Endodermal cell (in vitro differentiated cells): ENCODE results near the gene MACIR. TPM values are rescaled to one million over a fixed set of nuclear protein-coding genes. Genes with fewer than 3 reads are reported as not detected.
"Not testable (repeated sequence)": the region's sequence is repeated elsewhere in the genome, so short reads cannot be mapped to it uniquely, and the experiment has no call there.

Source experiments
- DNase-seq: peaks from one replicate; pipeline ENCODE4 v3.0.0-alpha.2; 2017
- H3K27ac ChIP-seq: 2 replicates; pipeline ENCODE4 v1.5.1; 2013; ENCODE audit warnings: mild to moderate bottlenecking, low read depth, low read length, moderate library complexity
- H3K27me3 ChIP-seq: 2 replicates; pipeline ENCODE4 v1.6.1; 2013; ENCODE audit warnings: mild to moderate bottlenecking, low read length, moderate library complexity; ENCODE audit not compliant: insufficient read depth, control insufficient read depth, poor library complexity, severe bottlenecking
- H3K36me3 ChIP-seq: 2 replicates; pipeline ENCODE4 v1.7.0; 2013; ENCODE audit warnings: mild to moderate bottlenecking, low read length, moderate library complexity; ENCODE audit not compliant: control insufficient read depth, insufficient read depth
- H3K4me1 ChIP-seq: one replicate; pipeline ENCODE4 v1.7.0; 2013; ENCODE audit warnings: low read length; ENCODE audit not compliant: control insufficient read depth, insufficient read depth
- H3K4me3 ChIP-seq: 2 replicates; pipeline ENCODE4 v1.5.1; 2013; ENCODE audit warnings: mild to moderate bottlenecking, low read length, moderate library complexity
- H3K9ac ChIP-seq: 2 replicates; pipeline ENCODE4 v1.6.1; 2013; ENCODE audit warnings: mild to moderate bottlenecking, low read length, moderate library complexity; ENCODE audit not compliant: poor library complexity, severe bottlenecking; ENCODE audit errors: extremely low read depth
- H3K9me3 ChIP-seq: 2 replicates; pipeline ENCODE4 v1.6.1; 2013; ENCODE audit warnings: mild to moderate bottlenecking, low read length, moderate library complexity; ENCODE audit not compliant: control insufficient read depth
- H3K27ac Mint-ChIP-seq: 2 replicates; pipeline ENCODE4 v1.8.0; 2020; ENCODE audit warnings: mixed read lengths
- H3K27me3 Mint-ChIP-seq: 2 replicates; pipeline ENCODE4 v1.8.0; 2021; ENCODE audit warnings: mild to moderate bottlenecking, mixed read lengths; ENCODE audit not compliant: insufficient read depth
- H3K36me3 Mint-ChIP-seq: 2 replicates; pipeline ENCODE4 v1.8.0; 2020; ENCODE audit warnings: low read depth, mixed read lengths
- H3K4me1 Mint-ChIP-seq: 2 replicates; pipeline ENCODE4 v1.8.0; 2020; ENCODE audit warnings: mixed read lengths
- H3K4me3 Mint-ChIP-seq: 2 replicates; pipeline ENCODE4 v1.8.0; 2020; ENCODE audit warnings: mild to moderate bottlenecking, moderate library complexity, mixed read lengths
- H3K9me3 Mint-ChIP-seq: 2 replicates; pipeline ENCODE4 v1.8.0; 2020; ENCODE audit warnings: mild to moderate bottlenecking, mixed read lengths
- CTCF ChIP-seq: fragments of 200-600 bp; sonication (generic); conservative IDR thresholded peaks from 2 replicates; pipeline ENCODE4 v1.5.0; 2021; ENCODE audit warnings: antibody characterized with exemption, mild to moderate bottlenecking
- WGBS, 2 experiments: methylation state at CpG; one replicate each; pipeline versions ENCODE4 v1.1.5 to v1.1.7; 2013; ENCODE audit warnings: missing lambda C conversion rate in 2 of 2, mixed read lengths in 1 of 2; ENCODE audit not compliant: insufficient coverage in 1 of 2, insufficient read length in 1 of 2; 5-methylcytosine and 5-hydroxymethylcytosine counted together
- total RNA-seq, 2 donors: library from RNA; stranded (reverse); fragmentation: NEBNext Ultra II Directional in 1 of 2; extraction: Animal tissue kit (Norgen Biotek cat#: 25700) in 1 of 2; gene quantifications; 2 replicates in 1 of 2; 3 replicates in 1 of 2; pipeline ENCODE4 v1.2.1, GENCODE V29; 2021

The MACIR gene
- total RNA-seq, 2 donors from 2014 or later = 13.2 to 18.9 TPM

GRCh38 chr5:103217101-103217500 lies 41.5 kb upstream of the MACIR start:
- H3K9me3 ChIP-seq = no peaks in the 10 kb centered on the region
- H3K27me3 Mint-ChIP-seq = no peaks in the 10 kb centered on the region
- H3K9me3 Mint-ChIP-seq = peaks cover 3% of the 10 kb centered on the region
- no peaks in the 10 kb centered on the region for H3K36me3 ChIP-seq
- H3K4me3 ChIP-seq = no peak overlapping the region
- H3K36me3 Mint-ChIP-seq = no peaks in the 10 kb centered on the region
- no peak overlapping the region for H3K27ac ChIP-seq
- no peak overlapping the region for H3K9ac ChIP-seq
- H3K4me1 ChIP-seq = no peaks in the 10 kb centered on the region
- no peaks in the 10 kb centered on the region for H3K27me3 ChIP-seq
- peaks cover 8% of the 10 kb centered on the region for H3K4me1 Mint-ChIP-seq
- no peak overlapping the region for H3K27ac Mint-ChIP-seq
- no peak for DNase-seq
- no peak overlapping the region for H3K4me3 Mint-ChIP-seq
- TF ChIP-seq CTCF = no peak

GRCh38 chr5:103218164-103218563 lies 40.4 kb upstream of the MACIR start:
- Histone ChIP-seq H3K4me1 (no peaks in the 10 kb centered on the region), H3K9ac (no peak overlapping the region), H3K27ac (no peak overlapping the region), H3K4me3 (no peak overlapping the region), H3K27me3 (no peaks in the 10 kb centered on the region), H3K9me3 (no peaks in the 10 kb centered on the region), H3K36me3 (no peaks in the 10 kb centered on the region)
- Mint-ChIP-seq H3K36me3 (no peaks in the 10 kb centered on the region), H3K4me1 (peaks cover 6% of the 10 kb centered on the region), H3K4me3 (no peak overlapping the region), H3K27me3 (no peaks in the 10 kb centered on the region), H3K27ac (no peak overlapping the region), H3K9me3 (peaks cover 3% of the 10 kb centered on the region)
- TF ChIP-seq CTCF = no peak
- no peak for DNase-seq
- WGBS, 2 experiments = 81 to 91% methylated on average over 4 of the region's 5 CpGs

GRCh38 chr5:103219074-103219473 lies 39.5 kb upstream of the MACIR start:
- H3K27ac ChIP-seq, H3K4me1 ChIP-seq, H3K4me1 Mint-ChIP-seq, H3K27me3 Mint-ChIP-seq, H3K9me3 Mint-ChIP-seq, H3K4me3 ChIP-seq, H3K27me3 ChIP-seq, H3K9ac ChIP-seq, H3K27ac Mint-ChIP-seq, H3K4me3 Mint-ChIP-seq, H3K36me3 ChIP-seq, DNase-seq, H3K9me3 ChIP-seq, H3K36me3 Mint-ChIP-seq: not testable (repeated sequence)
- 100% methylated on average over 2 of the region's 2 CpGs; no CpG with 5 or more reads in 1 of the 2 experiments for WGBS, 2 experiments
